Neural crest cell (in vitro differentiated cells): ENCODE results near the gene UQCRHL. TPM values are rescaled to one million over a fixed set of nuclear protein-coding genes. Genes with fewer than 3 reads are reported as not detected.
"Not testable (repeated sequence)": the region's sequence is repeated elsewhere in the genome, so short reads cannot be mapped to it uniquely, and the experiment has no call there.

Source experiments
- DNase-seq: peaks from one replicate; pipeline ENCODE4 v3.0.0; 2021; ENCODE audit warnings: low read depth, mixed read lengths, low spot score
- H3K27ac Mint-ChIP-seq: one replicate; pipeline ENCODE4 v1.8.0; 2021; ENCODE audit warnings: mild to moderate bottlenecking, mixed read lengths; ENCODE audit not compliant: unreplicated experiment
- H3K27me3 Mint-ChIP-seq: 2 replicates; pipeline ENCODE4 v1.8.0; 2021; ENCODE audit warnings: low read depth, mild to moderate bottlenecking, mixed read lengths
- H3K36me3 Mint-ChIP-seq: 2 replicates; pipeline ENCODE4 v1.8.0; 2021; ENCODE audit warnings: low read depth, mild to moderate bottlenecking, mixed read lengths
- H3K4me1 Mint-ChIP-seq: 2 replicates; pipeline ENCODE4 v1.8.0; 2021; ENCODE audit warnings: mixed read lengths
- H3K4me3 Mint-ChIP-seq: one replicate; pipeline ENCODE4 v1.8.0; 2021; ENCODE audit warnings: mild to moderate bottlenecking, mixed read lengths
- H3K9me3 Mint-ChIP-seq: 2 replicates; pipeline ENCODE4 v1.8.0; 2021; ENCODE audit warnings: mixed read lengths
- total RNA-seq: library from RNA; stranded (reverse); gene quantifications from 2 replicates; pipeline ENCODE4 v1.2.1, GENCODE V29; 2021
- TF ChIP-seq, protein P1 (sequence below): fragments of 200-600 bp; sonication (generic); conservative IDR thresholded peaks from 2 replicates; pipeline ENCODE4 v1.5.0; 2021; ENCODE audit warnings: antibody characterized with exemption, mild to moderate bottlenecking

The UQCRHL gene
- total RNA-seq, 1 donor from 2014 or later: 2.7 TPM

DNA sequence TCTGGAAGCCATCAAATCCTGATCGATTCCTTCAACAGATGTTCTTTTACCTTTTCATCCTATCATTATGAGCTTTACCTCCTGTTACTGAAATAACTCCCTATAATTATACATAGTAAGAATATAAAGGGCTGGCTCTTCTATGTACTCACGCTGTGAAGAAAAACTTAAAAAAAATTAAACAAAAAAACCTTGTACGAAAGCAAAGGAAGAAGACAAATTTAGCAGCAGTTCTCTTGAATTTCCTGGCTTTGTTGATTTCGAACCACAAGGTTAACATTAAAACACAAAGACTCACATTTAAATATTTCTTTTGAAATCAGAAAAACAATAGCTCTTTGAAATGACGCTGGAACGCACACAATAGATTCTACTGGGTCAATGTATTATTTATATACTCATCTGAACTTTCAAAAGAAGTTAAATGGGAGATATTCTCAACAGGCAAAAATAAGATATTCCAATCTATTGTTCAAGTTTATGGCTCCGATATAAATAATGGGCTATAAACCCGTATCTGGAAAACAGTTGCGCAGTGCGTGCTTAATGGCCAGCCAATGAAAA, 26.5 kb upstream of the UQCRHL start:
- peaks cover 6% of the 10 kb centered on the region for H3K27me3 Mint-ChIP-seq
- TF ChIP-seq, protein P1, sequence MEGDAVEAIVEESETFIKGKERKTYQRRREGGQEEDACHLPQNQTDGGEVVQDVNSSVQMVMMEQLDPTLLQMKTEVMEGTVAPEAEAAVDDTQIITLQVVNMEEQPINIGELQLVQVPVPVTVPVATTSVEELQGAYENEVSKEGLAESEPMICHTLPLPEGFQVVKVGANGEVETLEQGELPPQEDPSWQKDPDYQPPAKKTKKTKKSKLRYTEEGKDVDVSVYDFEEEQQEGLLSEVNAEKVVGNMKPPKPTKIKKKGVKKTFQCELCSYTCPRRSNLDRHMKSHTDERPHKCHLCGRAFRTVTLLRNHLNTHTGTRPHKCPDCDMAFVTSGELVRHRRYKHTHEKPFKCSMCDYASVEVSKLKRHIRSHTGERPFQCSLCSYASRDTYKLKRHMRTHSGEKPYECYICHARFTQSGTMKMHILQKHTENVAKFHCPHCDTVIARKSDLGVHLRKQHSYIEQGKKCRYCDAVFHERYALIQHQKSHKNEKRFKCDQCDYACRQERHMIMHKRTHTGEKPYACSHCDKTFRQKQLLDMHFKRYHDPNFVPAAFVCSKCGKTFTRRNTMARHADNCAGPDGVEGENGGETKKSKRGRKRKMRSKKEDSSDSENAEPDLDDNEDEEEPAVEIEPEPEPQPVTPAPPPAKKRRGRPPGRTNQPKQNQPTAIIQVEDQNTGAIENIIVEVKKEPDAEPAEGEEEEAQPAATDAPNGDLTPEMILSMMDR: no peak
- H3K36me3 Mint-ChIP-seq: peaks cover 2% of the 10 kb centered on the region
- no peak for DNase-seq
- H3K4me3 Mint-ChIP-seq: peak overlapping the region; percentile 96
- H3K9me3 Mint-ChIP-seq: no peaks in the 10 kb centered on the region
- H3K27ac Mint-ChIP-seq: peak overlapping the region; percentile 97
- H3K4me1 Mint-ChIP-seq: peaks cover 50% of the 10 kb centered on the region

DNA sequence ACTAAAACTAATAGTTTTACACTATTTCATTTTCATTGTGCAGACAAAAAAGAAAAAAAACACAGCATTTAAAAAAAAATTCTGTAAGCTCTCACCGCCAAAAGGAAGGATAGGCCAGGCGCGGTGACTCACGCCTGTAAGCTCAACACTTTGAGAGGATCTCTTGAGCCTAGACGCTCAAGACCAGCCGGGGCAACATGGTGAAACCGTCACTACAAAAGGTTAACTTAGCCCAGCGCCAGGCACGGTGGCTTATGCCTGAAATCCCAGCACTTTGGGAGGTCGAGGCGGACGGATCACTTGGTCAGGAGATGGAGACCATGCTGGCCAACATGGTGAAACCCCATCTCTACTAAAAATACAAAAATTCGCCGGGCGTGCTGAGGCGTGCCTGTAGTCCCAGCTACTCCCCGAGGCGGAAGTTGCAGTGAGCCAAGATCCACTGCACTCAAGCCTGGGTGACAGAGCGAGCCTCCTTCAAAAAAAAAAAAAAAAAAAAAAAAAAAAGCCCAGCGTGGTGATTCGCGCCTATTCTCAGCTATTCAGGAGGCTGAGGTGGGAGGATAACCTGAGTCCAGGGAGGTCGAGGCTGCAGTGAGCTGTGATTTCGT, 25.7 kb upstream of the UQCRHL start:
- H3K9me3 Mint-ChIP-seq: no peaks in the 10 kb centered on the region

DNA sequence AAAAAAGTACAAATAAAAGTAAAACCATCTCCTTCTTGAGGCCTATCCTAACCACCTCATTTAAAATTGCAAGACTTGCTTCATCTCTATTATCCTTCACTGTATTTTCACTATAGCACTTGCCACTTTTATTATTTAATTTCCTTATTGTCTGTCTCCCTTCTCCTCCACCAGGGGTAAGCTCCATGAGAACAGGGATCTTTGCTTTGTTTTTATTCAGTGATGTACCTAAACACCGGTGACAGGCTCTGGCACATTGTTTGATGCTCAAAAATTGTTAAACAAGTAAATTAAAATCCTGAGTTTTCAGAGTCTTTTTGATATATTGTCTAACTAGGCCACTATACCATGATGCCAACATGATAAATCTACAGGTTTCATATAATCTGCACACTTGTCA, 22.8 kb upstream of the UQCRHL start:
- Mint-ChIP-seq H3K36me3 (no peaks in the 10 kb centered on the region), H3K27me3 (no peaks in the 10 kb centered on the region), H3K9me3 (no peaks in the 10 kb centered on the region), H3K4me1 (peaks cover 40% of the 10 kb centered on the region), H3K4me3 (peak overlapping the region; percentile 65), H3K27ac (no peak overlapping the region)
- DNase-seq: no peak
- TF ChIP-seq, protein P1: peak; percentile 40

More for the DNA sequence above, 25.7 kb upstream of the UQCRHL start:
- Mint-ChIP-seq H3K27me3 (peaks cover 6% of the 10 kb centered on the region), H3K36me3 (peaks cover 2% of the 10 kb centered on the region), H3K27ac (no peak overlapping the region), H3K4me3 (peak overlapping the region; percentile 96), H3K4me1 (peaks cover 50% of the 10 kb centered on the region)
- TF ChIP-seq, protein P1: no peak
- DNase-seq: no peak

DNA sequence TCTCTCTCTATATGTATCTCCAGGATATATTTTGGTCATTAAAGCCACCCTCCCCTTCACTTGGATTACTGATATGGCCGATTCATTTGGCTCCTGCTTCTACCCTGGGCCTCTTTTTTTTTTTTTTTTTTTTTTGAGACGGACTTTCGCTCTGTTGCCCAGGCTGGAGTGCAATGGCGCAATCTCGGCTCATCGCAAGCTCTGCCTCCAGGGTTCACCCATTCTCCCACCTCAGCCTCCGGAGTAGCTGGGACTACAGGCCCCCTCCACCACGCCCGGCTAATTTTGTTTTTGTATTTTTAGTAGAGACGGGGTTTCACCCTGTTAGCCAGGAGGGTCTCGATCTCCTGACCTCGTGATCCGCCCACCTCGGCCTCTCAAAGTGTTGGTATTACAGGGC, 21.5 kb upstream of the UQCRHL start:
- H3K27me3 Mint-ChIP-seq, H3K4me3 Mint-ChIP-seq, H3K36me3 Mint-ChIP-seq, H3K27ac Mint-ChIP-seq, H3K9me3 Mint-ChIP-seq, DNase-seq: not testable (repeated sequence)
- H3K4me1 Mint-ChIP-seq: peaks cover 35% of the 10 kb centered on the region

DNA sequence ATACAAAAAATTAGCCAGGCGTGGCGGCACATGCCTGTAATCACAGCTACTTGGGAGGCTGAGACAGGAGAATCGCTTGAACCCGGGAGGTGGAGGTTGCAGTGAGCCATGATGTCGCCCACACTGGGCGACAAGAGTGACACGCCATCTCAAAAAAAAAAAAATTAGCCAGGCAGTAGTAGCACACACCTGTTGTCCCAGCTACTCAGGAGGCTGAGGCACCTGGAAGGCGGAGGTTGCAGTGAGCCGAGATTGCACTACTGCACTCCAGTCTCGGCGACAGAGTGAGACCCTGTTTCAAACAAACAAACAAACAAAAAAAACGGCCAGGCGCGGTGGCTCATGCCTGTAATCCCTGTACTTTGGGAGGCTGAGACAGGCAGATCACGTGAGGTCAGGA, 20.1 kb upstream of the UQCRHL start:
- not testable (repeated sequence) for H3K27me3 Mint-ChIP-seq, H3K9me3 Mint-ChIP-seq, H3K4me3 Mint-ChIP-seq, H3K36me3 Mint-ChIP-seq, H3K27ac Mint-ChIP-seq, DNase-seq
- peaks cover 25% of the 10 kb centered on the region for H3K4me1 Mint-ChIP-seq

DNA sequence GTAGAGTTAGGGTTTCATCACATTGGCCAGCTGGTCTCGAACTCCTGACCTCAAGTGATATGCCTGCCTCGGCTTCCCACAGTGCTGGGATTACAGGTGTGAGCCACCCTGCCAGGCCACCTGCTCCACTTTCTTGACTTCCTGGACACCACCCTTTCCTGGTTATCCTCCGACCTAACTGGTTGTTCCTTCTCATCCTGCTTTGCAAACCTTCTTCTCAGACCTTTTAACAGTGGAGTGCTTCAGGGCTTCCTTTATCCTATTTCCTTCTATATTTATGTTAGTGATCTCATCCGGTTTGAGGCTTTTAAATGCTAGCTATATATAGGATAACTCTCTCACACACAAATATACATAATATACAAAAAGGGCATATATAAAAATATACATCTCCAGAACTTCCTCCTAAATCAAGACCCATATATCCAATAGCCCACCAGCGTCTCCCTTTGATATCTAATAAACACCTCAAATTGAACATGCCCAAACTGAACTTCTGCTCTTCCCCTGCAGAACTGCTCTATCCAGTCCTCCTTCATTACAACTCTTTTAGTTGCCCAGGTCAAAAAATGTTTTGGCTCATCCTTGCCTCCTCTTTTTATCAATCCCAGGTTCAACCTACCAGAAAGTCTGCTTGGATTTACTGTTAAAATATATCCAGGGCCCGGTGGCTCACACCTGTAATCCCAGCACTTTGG, 19.5 kb upstream of the UQCRHL start:
- no peaks in the 10 kb centered on the region for H3K9me3 Mint-ChIP-seq
- H3K27me3 Mint-ChIP-seq: no peaks in the 10 kb centered on the region
- no peak for DNase-seq
- peaks cover 19% of the 10 kb centered on the region for H3K4me1 Mint-ChIP-seq
- TF ChIP-seq, protein P1: no peak
- H3K4me3 Mint-ChIP-seq: no peak overlapping the region
- peaks cover 2% of the 10 kb centered on the region for H3K36me3 Mint-ChIP-seq
- H3K27ac Mint-ChIP-seq: no peak overlapping the region
